Cardiac muscle cell (in vitro differentiated cells and primary cell): Measurements from ENCODE around the gene ITSN2. TPM values are rescaled to one million over a fixed set of nuclear protein-coding genes. Genes with fewer than 3 reads are reported as not detected.

Experiments
- polyA plus RNA-seq: library from polyadenylated mRNA; unstranded; fragments of >200 nt; fragmentation: Nextera tagmentation; extraction: Ambion mirVana; gene quantifications from 2 replicates; pipeline ENCODE4 v1.2.1, GENCODE V29; 2016
- total RNA-seq: library from RNA; depleted of rRNA; stranded (reverse); fragments of >200 nt; gene quantifications from 2 replicates; pipeline ENCODE4 v1.2.3, GENCODE V29; 2016

Gene ITSN2
- total and polyA plus RNA-seq, 2 experiments from 2014 or later, result 22.3 to 22.8 TPM

Other genes starting within 250 kb of the ITSN2 start
- gene PFN4, start 237.2 kb downstream of the ITSN2 start, total RNA-seq, result 3.2 TPM in 1 of 2 replicates, not detected in the other
- gene PFN4, start 237.2 kb downstream of the ITSN2 start, polyA plus RNA-seq, result 0.36 and 1.9 TPM in 2 replicates
- gene FAM228B, start 237.1 kb downstream of the ITSN2 start, total RNA-seq, result 16.3 TPM in 2 replicates
- 42.3 and 60.5 TPM in 2 replicates for gene FAM228B, start 237.1 kb downstream of the ITSN2 start, polyA plus RNA-seq
- gene FAM228A, start 185.5 kb downstream of the ITSN2 start, total RNA-seq, result 1.7 and 3.0 TPM in 2 replicates
- 0.61 and 0.82 TPM in 2 replicates for gene FAM228A, start 185.5 kb downstream of the ITSN2 start, polyA plus RNA-seq
- gene NCOA1, start 130.7 kb upstream of the ITSN2 start, total RNA-seq, result 6.7 and 7.9 TPM in 2 replicates
- gene NCOA1, start 130.7 kb upstream of the ITSN2 start, polyA plus RNA-seq, result 5.4 and 9.1 TPM in 2 replicates